GM15510 (cell line): ENCODE measurements around the gene OSBPL2.

Source experiments
- POLR2A ChIP-seq: IDR thresholded peaks from 3 replicates; pipeline ENCODE4 v1.6.1; 2011; ENCODE audit warnings: borderline replicate concordance; ENCODE audit not compliant: insufficient read length; ENCODE audit errors: extremely low read depth

OSBPL2 gene

DNA sequence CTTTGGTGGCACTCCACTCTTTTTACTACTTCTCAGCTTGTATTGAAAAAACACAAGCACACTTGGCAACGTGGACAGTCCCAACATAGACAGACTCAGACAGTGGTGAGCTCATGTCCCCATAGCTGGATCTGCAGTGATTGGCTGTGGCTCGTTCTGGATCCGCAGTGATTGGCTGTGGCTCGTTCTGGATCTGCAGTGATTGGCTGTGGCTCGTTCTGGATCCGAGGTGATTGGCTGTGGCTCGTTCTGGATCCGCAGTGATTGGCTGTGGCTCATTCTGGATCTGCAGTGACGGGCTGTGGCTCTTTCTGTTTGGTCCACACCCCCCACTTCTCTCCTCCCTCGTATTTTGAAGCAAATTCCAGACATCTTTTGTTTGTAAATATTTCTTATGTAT, 28.0 kb downstream of the OSBPL2 start:
- no peak for TF ChIP-seq POLR2A

DNA sequence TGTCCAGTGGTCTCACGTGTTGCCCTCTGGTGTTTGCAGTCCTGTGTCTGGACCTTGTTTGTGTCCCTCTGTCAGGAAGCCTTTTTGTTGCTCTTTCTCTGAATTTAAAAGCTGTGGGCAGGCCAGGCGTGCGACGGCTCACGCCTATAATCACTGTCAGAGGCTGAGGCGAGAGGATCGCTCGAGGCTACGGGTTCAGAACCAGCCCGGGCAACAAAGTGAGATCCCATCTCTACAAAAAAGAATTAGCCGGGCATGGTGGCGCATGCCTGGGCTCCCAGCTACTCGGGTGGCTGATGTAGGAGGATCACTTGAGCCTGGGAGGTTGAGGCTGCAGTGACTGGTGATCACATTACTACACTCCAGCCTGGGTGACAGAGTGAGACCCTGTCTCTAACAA, 28.5 kb downstream of the OSBPL2 start:
- TF ChIP-seq POLR2A, result no peak

DNA sequence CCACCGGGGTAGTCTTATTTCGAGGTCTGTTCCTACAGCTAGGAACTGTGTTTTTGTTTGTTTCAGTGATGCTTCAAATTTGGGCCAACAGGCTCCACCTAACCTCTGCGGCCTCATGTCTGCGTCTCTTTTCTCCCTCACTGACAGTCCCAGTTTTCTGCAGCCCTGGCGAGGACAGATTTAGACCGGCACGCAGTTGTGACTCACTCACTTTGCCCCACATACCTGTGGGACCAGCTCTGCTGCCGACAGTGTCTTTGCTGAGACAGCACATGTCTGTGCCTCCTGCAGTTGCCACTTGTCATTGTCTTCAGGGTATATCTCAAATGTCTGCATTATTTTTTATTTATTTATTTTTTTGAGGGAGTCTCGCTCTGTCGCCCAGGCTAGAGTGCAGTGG, 29.2 kb downstream of the OSBPL2 start:
- TF ChIP-seq POLR2A, result no peak

DNA sequence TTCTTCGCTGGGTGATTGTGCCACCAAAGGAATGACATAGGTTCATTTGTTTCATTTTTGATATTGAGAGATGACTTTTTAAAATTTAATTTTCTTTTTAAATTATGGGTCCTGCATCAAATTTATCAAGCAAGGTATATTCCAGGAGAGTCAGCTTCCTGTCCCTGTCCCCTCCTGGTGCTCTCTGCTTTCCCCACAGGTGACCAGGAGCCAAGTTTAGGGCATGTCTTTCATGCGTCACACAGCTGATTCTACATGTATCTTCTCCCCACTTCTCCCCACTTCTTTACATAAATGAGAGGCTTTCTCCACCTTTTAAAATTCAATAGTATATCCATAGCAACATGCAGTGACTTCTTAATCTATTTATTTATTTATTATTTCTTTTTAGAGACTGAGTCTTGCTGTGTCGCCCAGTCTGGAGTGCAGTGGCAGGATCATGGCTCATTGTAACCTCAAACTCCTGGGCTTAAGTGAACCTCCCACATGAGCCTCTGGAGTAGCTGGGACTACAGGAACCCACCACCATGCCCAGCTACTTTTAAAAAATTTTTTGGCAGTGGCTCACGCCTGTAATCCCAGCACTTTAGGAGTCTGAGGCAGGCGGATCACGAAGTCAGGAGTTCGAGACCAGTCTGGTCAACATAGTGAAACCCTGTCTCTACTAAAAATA, 30.0 kb downstream of the OSBPL2 start:
- TF ChIP-seq POLR2A, result no peak

DNA sequence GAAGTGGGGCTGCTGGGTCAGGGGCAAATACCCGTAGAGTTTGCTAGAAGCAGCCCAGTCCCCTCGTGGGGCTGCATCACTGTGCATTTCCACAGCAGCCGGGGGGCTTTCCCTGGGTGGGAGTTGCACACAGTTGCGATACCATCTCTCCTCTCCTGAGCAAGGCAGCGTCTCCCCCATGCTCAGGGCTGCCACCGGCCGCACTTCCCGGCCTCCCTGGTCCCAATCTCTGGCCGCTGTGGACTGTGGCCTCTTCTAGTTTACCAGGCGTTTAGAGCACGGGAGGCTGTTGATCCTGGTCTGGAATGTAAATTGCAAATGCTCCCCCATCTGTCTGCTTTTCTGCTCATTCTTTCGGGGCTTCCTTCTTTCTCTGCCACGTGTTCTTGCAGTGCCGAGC, 31.1 kb downstream of the OSBPL2 start:
- TF ChIP-seq POLR2A, result no peak

DNA sequence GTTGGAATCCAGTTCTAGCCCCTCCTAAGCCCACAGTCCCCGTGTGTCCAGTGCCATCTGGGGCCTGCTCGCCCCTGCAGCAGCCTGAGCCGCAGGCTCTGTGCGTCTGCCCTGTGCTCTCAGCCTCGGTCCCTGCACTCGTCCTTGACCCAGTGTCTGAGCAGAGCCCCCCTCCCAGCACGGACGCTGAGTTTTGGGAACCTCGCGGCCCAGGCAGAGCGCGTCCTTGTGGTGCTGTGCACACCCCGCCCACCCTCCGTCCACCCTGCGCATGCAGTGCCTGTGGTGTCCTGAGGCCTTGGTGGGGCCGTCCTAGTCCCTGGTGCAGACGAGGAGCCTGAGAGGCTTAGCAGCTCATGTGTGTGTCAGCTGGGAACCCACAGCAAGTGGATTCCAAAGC, 31.6 kb downstream of the OSBPL2 start:
- no peak for TF ChIP-seq POLR2A

DNA sequence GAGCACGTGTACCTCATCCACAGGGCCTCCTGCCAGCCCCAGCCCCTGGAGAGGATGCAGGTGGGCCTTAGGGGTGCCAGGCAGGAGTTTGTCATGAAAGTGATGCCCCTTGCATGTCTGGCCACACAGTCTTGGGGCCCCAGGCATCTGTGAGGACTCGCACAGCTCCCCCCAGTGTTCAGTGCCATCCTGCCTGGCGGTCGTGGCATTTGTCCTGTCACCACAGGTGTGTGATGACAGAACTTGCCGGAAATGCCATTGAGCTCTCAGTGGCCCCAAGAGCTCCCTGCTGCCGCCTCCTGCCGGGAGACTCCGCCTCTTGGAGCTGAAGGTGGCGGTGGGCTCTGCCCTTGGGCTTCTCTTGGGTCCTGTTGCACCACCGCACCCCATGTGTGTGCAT, 33.9 kb downstream of the OSBPL2 start:
- TF ChIP-seq POLR2A, result no peak

DNA sequence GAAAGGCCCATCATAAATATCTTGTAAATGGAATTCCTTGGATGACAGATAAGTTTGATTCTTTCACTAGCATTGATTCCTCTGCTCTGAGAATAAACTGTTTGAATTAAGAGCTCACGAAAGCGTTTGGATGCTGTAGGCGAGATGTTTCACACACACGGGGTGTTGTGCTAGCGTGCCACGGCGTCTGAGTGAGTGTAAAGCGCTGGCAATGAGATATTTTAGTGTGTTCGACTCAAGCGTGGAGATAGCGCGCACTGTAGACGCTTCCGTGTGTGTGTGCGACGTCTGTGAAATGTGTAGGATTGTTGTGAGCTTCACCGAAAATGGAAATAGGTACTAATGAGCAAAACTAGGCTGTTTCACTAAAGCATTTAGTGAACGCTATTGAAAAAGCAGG, 35.1 kb downstream of the OSBPL2 start:
- TF ChIP-seq POLR2A, result no peak

DNA sequence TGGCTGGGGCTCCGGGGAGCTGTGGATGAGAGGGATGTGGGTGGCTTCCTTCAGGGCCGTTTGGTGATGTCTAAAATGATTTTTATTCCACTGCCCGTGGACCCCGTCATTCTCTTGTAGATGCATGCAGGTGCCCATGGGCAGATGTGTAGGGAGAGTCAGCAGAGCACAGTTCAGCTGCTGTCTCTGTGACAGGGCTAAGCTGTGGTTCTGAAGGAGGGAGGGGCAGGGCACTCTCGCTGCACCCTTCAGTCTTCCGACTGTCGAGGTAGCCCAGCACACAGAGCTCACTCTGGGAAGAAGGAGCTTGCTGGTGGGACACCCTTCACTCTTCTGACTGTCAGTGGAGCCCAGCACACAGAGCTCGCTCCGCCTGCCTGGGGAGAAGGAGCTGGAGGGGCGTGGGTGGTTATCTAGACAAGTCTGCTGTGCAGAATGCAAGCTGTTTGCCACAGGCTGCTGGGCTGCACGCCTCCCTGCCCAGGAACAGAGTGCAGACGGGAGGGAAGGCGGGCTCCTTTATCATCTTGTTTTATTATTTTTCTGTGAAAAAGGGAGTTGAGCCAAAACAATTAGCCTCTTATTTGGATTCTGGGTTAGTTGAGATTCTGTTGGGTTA, 36.1 kb downstream of the OSBPL2 start:
- no peak for TF ChIP-seq POLR2A

DNA sequence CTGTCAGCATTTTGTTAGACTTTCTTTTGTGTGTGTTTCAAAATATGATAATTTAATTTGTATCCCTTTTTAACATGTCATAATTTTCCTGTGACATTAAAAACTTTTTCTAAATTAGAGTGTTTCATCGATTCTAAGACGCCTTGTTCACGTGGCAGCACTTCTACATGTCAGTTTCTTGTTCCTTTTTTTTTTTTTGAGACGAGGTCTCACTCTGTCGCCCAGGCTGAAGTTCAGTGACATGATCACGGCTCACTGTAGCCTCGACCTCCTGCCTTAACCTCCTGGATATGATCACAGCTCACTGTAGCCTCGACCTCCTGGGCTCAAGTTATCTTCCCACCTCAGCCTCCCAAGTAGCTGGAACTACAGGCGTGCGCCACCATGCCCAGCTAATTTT, 36.9 kb downstream of the OSBPL2 start:
- TF ChIP-seq POLR2A, result no peak

DNA sequence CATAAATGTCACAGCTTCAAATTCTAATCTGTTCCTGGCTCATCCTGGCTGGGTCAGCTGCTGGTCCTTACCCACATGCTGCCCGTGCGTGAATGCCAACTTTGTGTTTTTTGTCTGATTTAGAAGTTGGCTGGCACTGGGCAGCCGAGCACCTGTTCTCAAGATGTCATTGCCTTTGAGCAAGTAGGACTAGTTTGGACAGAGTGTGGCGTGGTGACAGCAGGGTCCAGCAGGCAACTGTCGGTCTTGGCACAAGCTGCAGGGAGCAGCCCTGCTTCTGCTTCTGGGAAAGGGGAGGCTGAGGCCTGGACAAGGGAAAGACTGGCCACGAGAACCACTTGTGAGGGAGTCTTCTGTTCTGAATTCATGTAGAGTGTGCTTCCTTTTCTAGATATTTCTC, 38.1 kb downstream of the OSBPL2 start:
- TF ChIP-seq POLR2A, result no peak

DNA sequence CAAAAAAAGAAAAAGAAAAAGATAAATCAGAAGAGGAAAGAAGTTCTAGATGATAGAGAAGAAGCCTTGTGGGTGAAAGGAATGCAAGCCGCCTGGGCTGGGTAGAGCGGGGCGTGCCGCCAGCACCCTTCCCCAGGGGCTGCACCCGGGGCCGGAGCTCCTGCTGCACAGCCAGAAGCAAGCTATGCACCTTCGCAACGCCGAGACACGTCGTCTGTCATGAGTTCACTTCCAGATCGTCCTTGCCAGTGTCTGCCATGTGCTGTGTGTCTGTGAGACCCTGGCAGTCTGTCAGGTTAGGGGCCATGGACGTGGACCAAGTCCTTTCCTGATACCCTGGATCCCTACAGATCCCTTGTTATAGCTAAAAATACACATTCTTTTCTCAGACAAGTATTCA, 38.9 kb downstream of the OSBPL2 start:
- TF ChIP-seq POLR2A, result no peak

DNA sequence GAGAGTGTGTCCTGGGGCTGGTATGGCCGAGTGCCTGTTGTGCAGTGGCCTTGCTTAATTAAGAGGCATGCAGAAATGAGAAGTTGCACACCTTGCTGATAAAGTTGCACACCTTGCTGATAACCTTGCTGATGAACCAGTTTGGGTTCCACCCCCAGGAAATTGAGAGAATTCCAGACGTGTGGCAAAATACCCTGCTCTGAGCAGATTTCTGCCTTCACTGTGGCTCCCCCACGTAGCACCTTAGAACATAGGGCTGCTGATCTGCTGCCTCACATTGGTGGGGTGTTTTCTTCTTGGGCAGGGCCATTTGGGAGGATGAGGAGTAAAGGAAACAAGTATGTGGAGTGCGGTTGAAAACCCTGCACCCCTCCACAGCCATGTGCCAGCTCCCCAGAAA, 42.0 kb downstream of the OSBPL2 start:
- no peak for TF ChIP-seq POLR2A

DNA sequence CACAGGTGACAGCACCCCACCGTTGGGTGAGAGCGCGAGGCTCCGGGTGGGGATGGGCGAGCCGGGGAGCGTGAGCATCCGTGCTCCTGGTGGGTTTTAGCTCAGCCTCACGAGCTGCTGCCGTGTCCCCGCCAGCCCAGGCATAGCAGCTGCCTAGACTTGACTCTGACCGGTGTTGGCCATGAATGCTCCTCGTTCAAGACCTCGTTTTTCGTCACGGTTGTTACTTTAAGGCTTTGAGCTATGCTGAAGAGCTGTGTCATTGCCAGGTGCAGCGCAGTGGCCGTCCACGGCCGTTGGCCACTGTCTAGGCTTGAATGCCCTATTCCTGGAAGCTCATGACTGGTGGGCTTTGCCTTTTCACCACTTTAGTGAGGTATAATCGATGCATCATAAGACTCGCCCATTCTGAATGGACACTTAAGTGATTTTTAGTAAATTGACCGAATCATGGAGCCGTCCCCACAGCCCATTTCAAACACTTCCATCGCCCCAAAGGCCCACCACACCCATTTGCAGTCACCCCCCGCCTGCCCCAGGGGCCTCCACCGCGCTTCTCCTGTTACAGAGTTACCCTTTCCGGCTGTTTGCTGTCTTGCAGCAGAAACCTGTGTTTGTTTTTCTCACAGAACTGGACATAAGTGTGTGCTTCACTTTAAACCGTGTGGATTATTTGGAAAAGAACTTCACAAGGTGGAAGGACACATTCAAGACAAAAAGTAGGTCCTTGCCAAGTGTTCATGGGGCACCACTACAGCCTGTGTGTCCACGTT, 43.0 kb downstream of the OSBPL2 start:
- TF ChIP-seq POLR2A, result no peak

DNA sequence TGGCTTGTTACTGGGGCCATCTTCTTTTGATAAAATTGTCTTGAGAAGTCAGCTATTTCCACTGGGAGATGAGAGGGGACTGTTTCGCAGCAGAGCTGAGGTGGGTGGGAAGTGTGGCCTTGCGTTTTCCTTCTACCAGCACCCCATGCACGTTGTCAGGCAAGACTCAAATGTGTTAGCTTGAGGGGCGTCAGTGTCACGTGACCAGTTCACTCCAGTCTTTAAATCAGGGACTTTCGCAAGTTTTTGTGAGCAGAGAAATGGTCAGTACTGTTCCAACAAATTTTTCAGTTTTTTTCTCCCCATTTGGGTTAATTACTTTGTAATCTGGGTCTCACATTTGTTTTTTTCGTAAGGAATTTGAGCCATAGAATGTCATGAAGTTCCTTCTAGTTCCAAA, 43.8 kb downstream of the OSBPL2 start:
- no peak for TF ChIP-seq POLR2A

DNA sequence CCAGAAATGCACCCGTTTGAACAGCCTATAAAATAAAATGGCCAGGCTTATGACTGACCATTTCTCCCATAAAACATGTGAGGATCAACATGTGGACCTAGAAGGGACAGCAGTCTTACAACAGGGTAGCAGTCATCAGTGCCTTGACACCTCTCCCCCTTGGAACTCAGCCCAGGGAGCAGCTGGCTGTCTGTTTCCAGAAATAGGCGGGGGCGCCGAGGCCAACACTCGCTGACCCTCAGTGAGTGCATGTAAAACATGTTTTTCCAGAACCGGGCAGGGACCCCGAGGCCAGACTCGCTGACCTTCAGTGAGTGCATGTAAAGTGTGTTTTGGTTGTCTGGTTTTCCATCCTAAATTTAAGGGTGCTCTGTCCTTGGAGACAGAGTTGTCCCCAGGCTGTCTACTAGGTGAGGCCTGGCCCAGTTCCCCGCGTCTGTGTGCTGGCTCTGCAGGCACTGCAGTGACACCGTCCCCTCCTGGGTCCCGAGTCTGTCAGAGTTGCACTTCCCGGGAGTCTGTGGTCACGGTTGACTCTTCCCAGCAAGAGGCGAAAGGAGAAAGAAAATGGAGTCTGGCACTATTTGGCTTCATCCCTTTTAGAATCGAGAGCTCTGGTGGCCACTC, 44.7 kb downstream of the OSBPL2 start:
- no peak for TF ChIP-seq POLR2A

DNA sequence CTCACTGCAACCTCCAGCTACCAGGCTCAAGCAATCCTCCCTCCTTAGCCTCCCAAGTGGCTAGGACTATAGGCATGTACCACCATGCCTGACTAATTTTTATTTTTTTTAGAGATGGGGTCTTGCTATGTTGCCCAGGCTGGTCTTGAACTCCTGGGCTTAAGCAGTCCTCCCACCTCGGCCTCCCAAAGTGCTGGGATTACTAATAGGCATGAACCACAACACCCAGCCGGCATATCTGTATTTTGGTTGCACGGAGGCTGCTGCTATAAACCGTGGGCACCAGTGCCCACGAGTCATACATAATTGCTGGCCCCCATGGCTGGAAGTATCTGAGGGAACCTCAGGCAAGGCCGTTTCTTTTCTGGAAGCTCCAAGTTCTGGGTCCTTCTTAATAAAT, 46.1 kb downstream of the OSBPL2 start:
- no peak for TF ChIP-seq POLR2A

DNA sequence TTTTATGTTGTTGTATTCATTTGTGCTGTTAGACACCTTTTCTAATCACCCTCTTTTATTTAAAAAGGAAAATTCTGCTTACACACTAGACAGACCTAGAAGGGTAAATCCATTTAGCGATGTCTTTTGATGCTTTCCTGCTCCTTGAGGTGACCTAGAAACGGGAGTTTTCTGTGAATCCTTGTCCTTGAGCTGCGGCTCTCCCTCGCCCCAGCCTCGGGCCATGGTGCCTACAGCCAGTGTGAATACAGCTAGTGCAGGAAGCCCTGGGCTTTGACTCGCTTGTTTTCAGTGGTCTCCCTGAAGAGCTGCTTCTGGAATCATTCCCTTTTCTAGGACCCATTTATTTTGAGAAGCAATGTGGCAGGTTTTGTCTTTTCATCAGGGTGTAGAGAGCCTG, 46.8 kb downstream of the OSBPL2 start:
- TF ChIP-seq POLR2A, result no peak
